SK-N-SH (cell line): Measurements from ENCODE around the gene MAPK10. TPM values are rescaled to one million over a fixed set of nuclear protein-coding genes. Genes with fewer than 3 reads are reported as not detected.

Source experiments
- CTCF ChIA-PET: fragments of 300-600, 350-600 bp; formaldehyde crosslinking; extraction: SDS; loops from one replicate; lab custom pipeline; 2021; lab: Yijun Ruan, JAX
- POLR2A ChIA-PET: fragments of 350-600 bp; sonication (Branson Sonifier 250); formaldehyde crosslinking; extraction: SDS; loops from one replicate; lab custom pipeline; 2020; ENCODE audit warnings: antibody characterized with exemption, inconsistent platforms; lab: Yijun Ruan, JAX
- DNase-seq: peaks from one replicate; pipeline ENCODE4 v3.0.0; 2012
- H2AFZ ChIP-seq: fragments of 200-600 bp; sonication (generic); 2 replicates; pipeline ENCODE4 v1.8.1; 2016; ENCODE audit warnings: antibody characterized with exemption, mild to moderate bottlenecking, low read depth
- H3F3A ChIP-seq: fragments of 200-600 bp; sonication (generic); replicated peaks from 2 replicates; pipeline ENCODE3; 2016; ENCODE audit warnings: antibody characterized with exemption, mild to moderate bottlenecking; ENCODE audit not compliant: insufficient read depth
- H3K27ac ChIP-seq, 2 experiments: fragments of 200-500 bp in 1 of 2; fragments of 200-600 bp in 1 of 2; sonication (Bioruptor generic) in 1 of 2; sonication (generic), shearing (Covaris generic) in 1 of 2; 2 replicates each; pipeline versions ENCODE4 v1.5.1 to v1.6.1; 2014 to 2016; ENCODE audit warnings: low read depth in 2 of 2, inconsistent platforms in 1 of 2, low read length in 1 of 2, mild to moderate bottlenecking in 1 of 2, mixed read lengths in 1 of 2
- H3K27me3 ChIP-seq: fragments of 200-600 bp; sonication (generic), shearing (Covaris generic); 2 replicates; pipeline ENCODE4 v1.6.1; 2016; ENCODE audit warnings: mixed run types; ENCODE audit not compliant: insufficient read depth
- H3K36me3 ChIP-seq, 2 experiments: fragments of 200-500 bp in 1 of 2; fragments of 200-600 bp in 1 of 2; sonication (Bioruptor generic) in 1 of 2; sonication (generic) in 1 of 2; replicated peaks in 1 of 2; 2 replicates each; pipeline versions ENCODE3 to v1.5.1; 2014 to 2016; ENCODE audit warnings: low read length in 1 of 2, mild to moderate bottlenecking in 1 of 2; ENCODE audit not compliant: insufficient read depth in 2 of 2, control insufficient read depth in 1 of 2
- H3K4me1 ChIP-seq, 2 experiments: fragments of 200-500 bp in 1 of 2; fragments of 200-600 bp in 1 of 2; sonication (Bioruptor generic) in 1 of 2; sonication (generic), shearing (Covaris generic) in 1 of 2; 2 replicates each; pipeline versions ENCODE4 v1.5.1 to v1.6.1; 2014 to 2016; ENCODE audit warnings: low read depth in 1 of 2, low read length in 1 of 2, mixed run types in 1 of 2; ENCODE audit not compliant: insufficient read depth in 2 of 2, control insufficient read depth in 1 of 2
- H3K4me2 ChIP-seq: fragments of 200-600 bp; sonication (generic), shearing (Covaris generic); 2 replicates; pipeline ENCODE4 v1.6.1; 2017; ENCODE audit warnings: mixed run types
- H3K4me3 ChIP-seq, 2 experiments: fragments of 200-500 bp in 1 of 2; fragments of 200-600 bp in 1 of 2; sonication (Bioruptor generic) in 1 of 2; sonication (generic), shearing (Covaris generic) in 1 of 2; 2 replicates each; pipeline versions ENCODE4 v1.5.1 to v1.8.1; 2014 to 2016; ENCODE audit warnings: low read depth in 2 of 2, inconsistent platforms in 1 of 2, low read length in 1 of 2, mild to moderate bottlenecking in 1 of 2, mixed read lengths in 1 of 2, moderate library complexity in 1 of 2
- H3K79me2 ChIP-seq: fragments of 200-600 bp; sonication (generic); 2 replicates; pipeline ENCODE4 v1.8.1; 2017; ENCODE audit warnings: mild to moderate bottlenecking; ENCODE audit not compliant: insufficient read depth
- H3K9ac ChIP-seq: fragments of 200-600 bp; sonication (generic); 2 replicates; pipeline ENCODE4 v1.6.1; 2017; ENCODE audit warnings: mixed run types
- H3K9me2 ChIP-seq: fragments of 200-600 bp; sonication (generic); 2 replicates; pipeline ENCODE4 v1.6.1; 2017; ENCODE audit warnings: mixed run types
- H3K9me3 ChIP-seq: fragments of 200-600 bp; sonication (generic); 2 replicates; pipeline ENCODE4 v1.6.1; 2017; ENCODE audit warnings: mixed run types, mild to moderate bottlenecking, moderate library complexity
- H4K20me1 ChIP-seq: fragments of 200-600 bp; sonication (generic); 2 replicates; pipeline ENCODE4 v1.6.1; 2017; ENCODE audit warnings: mild to moderate bottlenecking, mixed run types; ENCODE audit not compliant: insufficient read depth
- EZH2phosphoT487 ChIP-seq: fragments of 200-600 bp; sonication (generic); IDR thresholded peaks from 2 replicates; pipeline ENCODE4 v1.6.1; 2017; ENCODE audit warnings: low read depth, mixed run types, mild to moderate bottlenecking, antibody characterized with exemption, moderate library complexity, borderline replicate concordance
- FOXM1 ChIP-seq: IDR thresholded peaks from 2 replicates; pipeline ENCODE4 v1.4.0; 2012; ENCODE audit warnings: low read depth, mild to moderate bottlenecking
- GABPA ChIP-seq: IDR thresholded peaks from 2 replicates; pipeline ENCODE4 v1.4.0; 2012; ENCODE audit warnings: low read depth, mild to moderate bottlenecking
- GATA2 ChIP-seq: sonication (generic); formaldehyde crosslinking; IDR thresholded peaks from 2 replicates; pipeline ENCODE4 v1.5.0; 2020; ENCODE audit warnings: mild to moderate bottlenecking, missing genetic modification reagents
- MEF2A ChIP-seq: IDR thresholded peaks from 2 replicates; pipeline ENCODE4 v1.4.0; 2012; ENCODE audit warnings: low read depth, borderline replicate concordance
- NRF1 ChIP-seq: IDR thresholded peaks from 2 replicates; pipeline ENCODE4 v1.6.1; 2012; ENCODE audit warnings: low read depth, mild to moderate bottlenecking, low read length
- RFX5 ChIP-seq: IDR thresholded peaks from 2 replicates; pipeline ENCODE4 v1.6.1; 2012; ENCODE audit warnings: mild to moderate bottlenecking, improper control_type of control experiment, low read length
- RXRA ChIP-seq: IDR thresholded peaks from 2 replicates; pipeline ENCODE4 v1.4.0; 2012; ENCODE audit warnings: low read depth, mild to moderate bottlenecking, borderline replicate concordance
- SIN3A ChIP-seq: IDR thresholded peaks from 2 replicates; pipeline ENCODE4 v1.6.1; 2012; ENCODE audit warnings: low read depth, mild to moderate bottlenecking, low read length, moderate library complexity, borderline replicate concordance
- SMC3 ChIP-seq: IDR thresholded peaks from 2 replicates; pipeline ENCODE4 v1.6.1; 2012; ENCODE audit warnings: low read depth, low read length, improper control_type of control experiment
- TAF1 ChIP-seq: IDR thresholded peaks from 2 replicates; pipeline ENCODE4 v1.6.1; 2012; ENCODE audit warnings: low read depth, mild to moderate bottlenecking, low read length, moderate library complexity, borderline replicate concordance
- TCF12 ChIP-seq: IDR thresholded peaks from 2 replicates; pipeline ENCODE4 v1.4.0; 2012
- YY1 ChIP-seq: IDR thresholded peaks from 2 replicates; pipeline ENCODE4 v1.4.0; 2012; ENCODE audit warnings: low read depth, mild to moderate bottlenecking
- WGBS: methylation state at CpG from one replicate; pipeline ENCODE4 v1.1.6; 2017; ENCODE audit warnings: low lambda C conversion rate; 5-methylcytosine and 5-hydroxymethylcytosine counted together
- polyA plus RNA-seq, 3 experiments: library from polyadenylated mRNA; depleted of rRNA; stranded (reverse); fragments of >200 nt; gene quantifications; 2 replicates each; pipeline ENCODE4 v1.2.3, GENCODE V29; 2012
- TF ChIP-seq, protein P1 (sequence below): fragments of 200-600 bp; sonication (generic); IDR thresholded peaks from 2 replicates; pipeline ENCODE4 v1.6.1; 2017; ENCODE audit warnings: antibody characterized with exemption, mild to moderate bottlenecking, moderate library complexity
- TF ChIP-seq, protein P2 (sequence below): fragments of 150-350 bp; IDR thresholded peaks from 2 replicates; pipeline ENCODE4 v1.6.1; 2017; ENCODE audit warnings: antibody characterized with exemption, low read length, low read depth, borderline replicate concordance
- TF ChIP-seq, protein P3 (sequence below): IDR thresholded peaks from 2 replicates; pipeline ENCODE4 v1.4.0; 2012; ENCODE audit warnings: low read depth
- TF ChIP-seq, protein P4 (sequence below): IDR thresholded peaks from 2 replicates; pipeline ENCODE4 v1.4.0; 2012; ENCODE audit warnings: low read depth, borderline replicate concordance

The MAPK10 gene
- polyA plus RNA-seq, 1 of the 3 experiments (the other 2 are of a cell fraction) = 8.1 TPM

DNA sequence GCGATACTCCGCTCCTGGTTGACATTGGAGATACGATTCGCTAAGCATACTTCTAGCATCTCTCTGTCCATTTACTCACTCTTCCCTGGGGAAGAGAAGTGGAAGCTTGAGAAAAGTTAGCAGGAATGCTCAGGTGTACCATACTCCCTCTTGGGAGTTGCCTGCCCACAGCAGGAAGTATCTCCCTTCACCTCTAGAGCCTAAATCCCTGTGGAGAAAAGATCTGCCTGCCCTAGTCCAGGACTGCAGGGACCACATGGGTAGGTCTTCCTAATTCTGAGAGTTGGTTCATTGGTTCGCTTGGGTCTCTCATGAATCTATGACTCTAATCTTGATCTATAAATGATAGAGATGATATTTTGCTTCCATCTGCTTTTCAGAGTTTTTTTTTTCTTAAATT, 26.3 kb upstream of the MAPK10 start:
- Histone ChIP-seq H3K9ac (no peak overlapping the region), H3K4me1 (peaks cover 0 to 3% of the 10 kb centered on the region in 2 experiments; a peak in 1 of 4 replicates), H3K9me3 (no peaks in the 10 kb centered on the region; the same call in 1 of the 2 replicates), H3K27me3 (no peaks in the 10 kb centered on the region), H3K36me3 (no peaks in the 10 kb centered on the region), H3K27ac (no peak overlapping the region), H3K4me3 (no peak overlapping the region), H3K4me2 (no peak overlapping the region), H4K20me1 (no peaks in the 10 kb centered on the region), H3F3A (no peaks in the 10 kb centered on the region), H3K9me2 (no peaks in the 10 kb centered on the region), H3K79me2 (no peaks in the 10 kb centered on the region), H2AFZ (no peak overlapping the region)
- 100% methylated on average over 5 of the region's 5 CpGs for WGBS
- CTCF ChIA-PET = no interaction called here
- DNase-seq = no peak
- TF ChIP-seq YY1 = no peak
- TF ChIP-seq TCF12 = no peak
- TF ChIP-seq, protein P1, sequence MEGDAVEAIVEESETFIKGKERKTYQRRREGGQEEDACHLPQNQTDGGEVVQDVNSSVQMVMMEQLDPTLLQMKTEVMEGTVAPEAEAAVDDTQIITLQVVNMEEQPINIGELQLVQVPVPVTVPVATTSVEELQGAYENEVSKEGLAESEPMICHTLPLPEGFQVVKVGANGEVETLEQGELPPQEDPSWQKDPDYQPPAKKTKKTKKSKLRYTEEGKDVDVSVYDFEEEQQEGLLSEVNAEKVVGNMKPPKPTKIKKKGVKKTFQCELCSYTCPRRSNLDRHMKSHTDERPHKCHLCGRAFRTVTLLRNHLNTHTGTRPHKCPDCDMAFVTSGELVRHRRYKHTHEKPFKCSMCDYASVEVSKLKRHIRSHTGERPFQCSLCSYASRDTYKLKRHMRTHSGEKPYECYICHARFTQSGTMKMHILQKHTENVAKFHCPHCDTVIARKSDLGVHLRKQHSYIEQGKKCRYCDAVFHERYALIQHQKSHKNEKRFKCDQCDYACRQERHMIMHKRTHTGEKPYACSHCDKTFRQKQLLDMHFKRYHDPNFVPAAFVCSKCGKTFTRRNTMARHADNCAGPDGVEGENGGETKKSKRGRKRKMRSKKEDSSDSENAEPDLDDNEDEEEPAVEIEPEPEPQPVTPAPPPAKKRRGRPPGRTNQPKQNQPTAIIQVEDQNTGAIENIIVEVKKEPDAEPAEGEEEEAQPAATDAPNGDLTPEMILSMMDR = no peak
- TF ChIP-seq RFX5 = no peak
- TF ChIP-seq EZH2phosphoT487 = no peak
- no peak for TF ChIP-seq TAF1
- TF ChIP-seq, protein P2, sequence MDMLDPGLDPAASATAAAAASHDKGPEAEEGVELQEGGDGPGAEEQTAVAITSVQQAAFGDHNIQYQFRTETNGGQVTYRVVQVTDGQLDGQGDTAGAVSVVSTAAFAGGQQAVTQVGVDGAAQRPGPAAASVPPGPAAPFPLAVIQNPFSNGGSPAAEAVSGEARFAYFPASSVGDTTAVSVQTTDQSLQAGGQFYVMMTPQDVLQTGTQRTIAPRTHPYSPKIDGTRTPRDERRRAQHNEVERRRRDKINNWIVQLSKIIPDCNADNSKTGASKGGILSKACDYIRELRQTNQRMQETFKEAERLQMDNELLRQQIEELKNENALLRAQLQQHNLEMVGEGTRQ = no peak
- no peak for TF ChIP-seq RXRA
- no peak for TF ChIP-seq NRF1
- no peak for TF ChIP-seq SIN3A
- TF ChIP-seq FOXM1 = no peak
- TF ChIP-seq GABPA = no peak
- TF ChIP-seq GATA2 (CRISPR knock-in tag) = no peak
- no peak for TF ChIP-seq MEF2A
- POLR2A ChIA-PET = no interaction called here

DNA sequence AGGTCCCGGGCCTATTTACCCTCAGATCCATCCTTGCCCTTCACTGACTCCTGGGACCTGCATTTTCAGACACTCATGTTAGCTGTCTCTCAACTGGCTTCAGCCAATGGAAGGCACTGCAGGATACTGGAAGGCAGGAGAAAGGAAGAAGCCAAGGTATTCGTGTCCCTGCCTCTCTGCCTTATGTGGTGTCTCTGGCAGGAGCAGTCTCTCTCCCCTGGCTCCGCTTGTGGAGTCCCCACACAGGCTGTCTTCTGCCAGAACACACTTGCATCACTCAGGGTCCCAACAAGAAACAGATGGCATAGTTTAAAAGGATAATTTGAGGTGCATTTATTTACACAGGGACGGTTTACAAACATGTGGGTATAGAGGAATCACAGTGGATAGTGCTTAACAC, 21.6 kb upstream of the MAPK10 start:
- no peak overlapping the region for H2AFZ ChIP-seq
- no peaks in the 10 kb centered on the region for H3K9me3 ChIP-seq
- no peaks in the 10 kb centered on the region for H3K79me2 ChIP-seq
- ChIA-PET CTCF (no interaction called here), POLR2A (no interaction called here)
- no peak overlapping the region for H3K4me3 ChIP-seq
- H3K36me3 ChIP-seq = no peaks in the 10 kb centered on the region
- H3K27me3 ChIP-seq = no peaks in the 10 kb centered on the region
- H3K4me2 ChIP-seq = no peak overlapping the region
- no peaks in the 10 kb centered on the region for H3F3A ChIP-seq
- peaks cover 0 to 6% of the 10 kb centered on the region in 2 experiments; a peak in 2 of 4 replicates for H3K4me1 ChIP-seq
- no peak overlapping the region for H3K9ac ChIP-seq
- H3K27ac ChIP-seq = no peak overlapping the region
- no peaks in the 10 kb centered on the region for H4K20me1 ChIP-seq
- TF ChIP-seq, protein P3, sequence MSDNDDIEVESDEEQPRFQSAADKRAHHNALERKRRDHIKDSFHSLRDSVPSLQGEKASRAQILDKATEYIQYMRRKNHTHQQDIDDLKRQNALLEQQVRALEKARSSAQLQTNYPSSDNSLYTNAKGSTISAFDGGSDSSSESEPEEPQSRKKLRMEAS = no peak
- TF ChIP-seq GATA2 (CRISPR knock-in tag) = no peak
- TF ChIP-seq, protein P4, sequence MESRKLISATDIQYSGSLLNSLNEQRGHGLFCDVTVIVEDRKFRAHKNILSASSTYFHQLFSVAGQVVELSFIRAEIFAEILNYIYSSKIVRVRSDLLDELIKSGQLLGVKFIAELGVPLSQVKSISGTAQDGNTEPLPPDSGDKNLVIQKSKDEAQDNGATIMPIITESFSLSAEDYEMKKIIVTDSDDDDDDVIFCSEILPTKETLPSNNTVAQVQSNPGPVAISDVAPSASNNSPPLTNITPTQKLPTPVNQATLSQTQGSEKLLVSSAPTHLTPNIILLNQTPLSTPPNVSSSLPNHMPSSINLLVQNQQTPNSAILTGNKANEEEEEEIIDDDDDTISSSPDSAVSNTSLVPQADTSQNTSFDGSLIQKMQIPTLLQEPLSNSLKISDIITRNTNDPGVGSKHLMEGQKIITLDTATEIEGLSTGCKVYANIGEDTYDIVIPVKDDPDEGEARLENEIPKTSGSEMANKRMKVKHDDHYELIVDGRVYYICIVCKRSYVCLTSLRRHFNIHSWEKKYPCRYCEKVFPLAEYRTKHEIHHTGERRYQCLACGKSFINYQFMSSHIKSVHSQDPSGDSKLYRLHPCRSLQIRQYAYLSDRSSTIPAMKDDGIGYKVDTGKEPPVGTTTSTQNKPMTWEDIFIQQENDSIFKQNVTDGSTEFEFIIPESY = no peak
- no peak for TF ChIP-seq RXRA
- no peak for TF ChIP-seq MEF2A
- no peak for TF ChIP-seq TCF12
- TF ChIP-seq SMC3 = no peak
- TF ChIP-seq, all 33 proteins: peak for 0
- WGBS = 58% methylated on average over 4 of the region's 4 CpGs
- no peak for DNase-seq
- no peaks in the 10 kb centered on the region for H3K9me2 ChIP-seq
